ENCODE measurements around the gene DLX1.

- no peak for TF ChIP-seq POLR2A (IDR thresholded peaks at IDR 0.05)
- TF ChIP-seq, protein P1, sequence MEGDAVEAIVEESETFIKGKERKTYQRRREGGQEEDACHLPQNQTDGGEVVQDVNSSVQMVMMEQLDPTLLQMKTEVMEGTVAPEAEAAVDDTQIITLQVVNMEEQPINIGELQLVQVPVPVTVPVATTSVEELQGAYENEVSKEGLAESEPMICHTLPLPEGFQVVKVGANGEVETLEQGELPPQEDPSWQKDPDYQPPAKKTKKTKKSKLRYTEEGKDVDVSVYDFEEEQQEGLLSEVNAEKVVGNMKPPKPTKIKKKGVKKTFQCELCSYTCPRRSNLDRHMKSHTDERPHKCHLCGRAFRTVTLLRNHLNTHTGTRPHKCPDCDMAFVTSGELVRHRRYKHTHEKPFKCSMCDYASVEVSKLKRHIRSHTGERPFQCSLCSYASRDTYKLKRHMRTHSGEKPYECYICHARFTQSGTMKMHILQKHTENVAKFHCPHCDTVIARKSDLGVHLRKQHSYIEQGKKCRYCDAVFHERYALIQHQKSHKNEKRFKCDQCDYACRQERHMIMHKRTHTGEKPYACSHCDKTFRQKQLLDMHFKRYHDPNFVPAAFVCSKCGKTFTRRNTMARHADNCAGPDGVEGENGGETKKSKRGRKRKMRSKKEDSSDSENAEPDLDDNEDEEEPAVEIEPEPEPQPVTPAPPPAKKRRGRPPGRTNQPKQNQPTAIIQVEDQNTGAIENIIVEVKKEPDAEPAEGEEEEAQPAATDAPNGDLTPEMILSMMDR (IDR thresholded peaks at IDR 0.05), result no peak
Measured at GRCh38 chr2:172095905-172096625, 10.8 kb downstream of the DLX1 start.

Measured in uterus (tissue), 2 donors.